Measurements from ENCODE around the gene KRT36. TPM values are rescaled to one million over a fixed set of nuclear protein-coding genes. Genes with fewer than 3 reads are reported as not detected.

KRT36 gene
- total and polyA plus RNA-seq, 2 donors (not counting 3 experiments of a cell fraction or from before 2014, with no cell fraction given) = 0.04 TPM; not detected in 1

DNA sequence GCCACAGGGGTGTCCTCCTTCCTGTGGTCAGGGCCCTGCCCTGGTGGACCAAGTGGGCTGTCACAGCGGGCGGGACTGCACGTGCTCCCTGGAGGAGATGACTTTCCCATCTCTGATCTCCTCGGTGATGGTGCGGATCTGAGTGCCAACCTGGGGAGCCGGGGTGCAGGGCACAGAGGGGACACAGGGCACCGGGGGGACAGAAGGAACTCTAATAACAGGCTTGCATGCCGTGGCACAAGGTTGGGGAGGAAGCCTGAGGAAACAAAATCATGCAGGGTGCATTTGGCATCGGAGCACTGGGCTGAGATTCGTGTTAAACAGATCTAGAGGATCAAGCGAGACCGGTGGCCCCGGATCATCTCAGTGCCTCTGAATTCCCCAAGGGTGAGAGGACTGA, 3.4 kb downstream of the KRT36 start:
- Histone ChIP-seq H2AFZ (ENCODE audit: low read depth, low read length) (no peak overlapping the region), H3K4me1 (ENCODE audit: control insufficient read depth, extremely low read depth, insufficient read depth, low read length) (no peaks in the 10 kb centered on the region), H3K79me2 (ENCODE audit: control insufficient read depth, insufficient read depth, low read length) (no peaks in the 10 kb centered on the region), H3K9me3 (replicated peaks; ENCODE audit: control insufficient read depth, insufficient read depth, low read length) (no peaks in the 10 kb centered on the region), H3K9ac (replicated peaks; ENCODE audit: extremely low read depth, insufficient read depth, low read length) (no peak overlapping the region), H3K27me3 (ENCODE audit: control insufficient read depth in 2 of 2, insufficient read depth in 2 of 2, low read length in 2 of 2) (no peaks in the 10 kb centered on the region), H3K27ac (ENCODE audit: insufficient read depth, low read depth, low read length) (no peak overlapping the region), H4K20me1 (replicated peaks; ENCODE audit: control insufficient read depth, extremely low read depth, insufficient read depth, low read length) (no peaks in the 10 kb centered on the region), H3K36me3 (ENCODE audit: control insufficient read depth in 2 of 2, extremely low read depth in 1 of 2, insufficient read depth in 2 of 2, low read length in 2 of 2) (no peaks in the 10 kb centered on the region), H3K4me2 (ENCODE audit: insufficient read depth, low read length) (no peak overlapping the region), H3K4me3 (replicated peaks in 1 of 3; ENCODE audit: insufficient read depth in 1 of 3, low read depth in 1 of 3, low read length in 3 of 3) (no peak overlapping the region), H3K9me1 (replicated peaks; ENCODE audit: control insufficient read depth, extremely low read depth, insufficient read depth, low read length) (no peaks in the 10 kb centered on the region)
- dilution Hi-C loops (cut with MboI; ENCODE audit: extremely low pct_ligation_motif_present, low sequenced_read_pairs) = no loop called here
- BruUV-seq (replicated peaks) = no TSS peak
- DNase-seq (ENCODE audit: low read depth, low spot score) (no peak), FAIRE-seq (no peak)
- intact Hi-C loops (cut with micrococcal nuclease) = loop anchor here (1.0 to 2.0 kb wide), 3 partner anchors 62 to 180 kb away; no protein-coding TSS in a partner anchor
- CTCF ChIA-PET = interaction anchor here (1.5 to 22.3 kb wide), 9 partner anchors 9 to 630 kb away, joined by 4 to 350 read pairs (median 8); partner anchors contain the start of gene KRT32
- TF ChIP-seq, protein P1, sequence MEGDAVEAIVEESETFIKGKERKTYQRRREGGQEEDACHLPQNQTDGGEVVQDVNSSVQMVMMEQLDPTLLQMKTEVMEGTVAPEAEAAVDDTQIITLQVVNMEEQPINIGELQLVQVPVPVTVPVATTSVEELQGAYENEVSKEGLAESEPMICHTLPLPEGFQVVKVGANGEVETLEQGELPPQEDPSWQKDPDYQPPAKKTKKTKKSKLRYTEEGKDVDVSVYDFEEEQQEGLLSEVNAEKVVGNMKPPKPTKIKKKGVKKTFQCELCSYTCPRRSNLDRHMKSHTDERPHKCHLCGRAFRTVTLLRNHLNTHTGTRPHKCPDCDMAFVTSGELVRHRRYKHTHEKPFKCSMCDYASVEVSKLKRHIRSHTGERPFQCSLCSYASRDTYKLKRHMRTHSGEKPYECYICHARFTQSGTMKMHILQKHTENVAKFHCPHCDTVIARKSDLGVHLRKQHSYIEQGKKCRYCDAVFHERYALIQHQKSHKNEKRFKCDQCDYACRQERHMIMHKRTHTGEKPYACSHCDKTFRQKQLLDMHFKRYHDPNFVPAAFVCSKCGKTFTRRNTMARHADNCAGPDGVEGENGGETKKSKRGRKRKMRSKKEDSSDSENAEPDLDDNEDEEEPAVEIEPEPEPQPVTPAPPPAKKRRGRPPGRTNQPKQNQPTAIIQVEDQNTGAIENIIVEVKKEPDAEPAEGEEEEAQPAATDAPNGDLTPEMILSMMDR (IDR thresholded peaks at IDR 0.05; ENCODE audit: extremely low read depth in 1 of 2, insufficient read depth in 1 of 2, low read depth in 1 of 2, low read length in 2 of 2) = no peak
- TF ChIP-seq, protein P2, sequence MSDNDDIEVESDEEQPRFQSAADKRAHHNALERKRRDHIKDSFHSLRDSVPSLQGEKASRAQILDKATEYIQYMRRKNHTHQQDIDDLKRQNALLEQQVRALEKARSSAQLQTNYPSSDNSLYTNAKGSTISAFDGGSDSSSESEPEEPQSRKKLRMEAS (IDR thresholded peaks at IDR 0.05; ENCODE audit: insufficient read depth, insufficient read length) = no peak
- TF ChIP-seq MYC (IDR thresholded peaks at IDR 0.05; ENCODE audit: low read depth, low read length) (no peak), POLR2A (IDR thresholded peaks at IDR 0.05; ENCODE audit: low read depth, low read length) (no peak), EZH2 (IDR thresholded peaks at IDR 0.05; ENCODE audit: borderline replicate concordance, low read depth, low read length, severe bottlenecking) (no peak), FOS (IDR thresholded peaks at IDR 0.05; ENCODE audit: borderline replicate concordance, insufficient read depth, low read length) (no peak), POLR2AphosphoS5 (IDR thresholded peaks at IDR 0.05; ENCODE audit: insufficient read depth, low read depth, low read length) (no peak), GATA2 (IDR thresholded peaks at IDR 0.05; ENCODE audit: insufficient read depth, insufficient read length, low read depth, low read length) (no peak), JUN (IDR thresholded peaks at IDR 0.05; ENCODE audit: borderline replicate concordance, insufficient read depth, insufficient read length, low read depth) (no peak)
- POLR2A ChIA-PET = no interaction called here

Data from endothelial cell of umbilical vein (primary cell).